IPS-15b (cell line): Measurements from ENCODE around the gene GUCY2D.

ENCODE experiments used
- H3K27me3 ChIP-seq: one replicate; pipeline ENCODE4 v1.6.1; 2013; ENCODE audit warnings: low read length; ENCODE audit not compliant: control insufficient read depth, insufficient read depth
- H3K36me3 ChIP-seq: one replicate; pipeline ENCODE4 v1.6.1; 2013; ENCODE audit warnings: low read length; ENCODE audit not compliant: control insufficient read depth, insufficient read depth
- H3K4me1 ChIP-seq: one replicate; pipeline ENCODE4 v1.6.1; 2013; ENCODE audit warnings: mild to moderate bottlenecking, low read length; ENCODE audit not compliant: control insufficient read depth, insufficient read depth
- H3K4me3 ChIP-seq: one replicate; pipeline ENCODE4 v1.5.1; 2013; ENCODE audit warnings: low read depth, low read length
- H3K9ac ChIP-seq: one replicate; pipeline ENCODE4 v1.6.1; 2013; ENCODE audit warnings: low read depth, mild to moderate bottlenecking, low read length
- H3K9me3 ChIP-seq: one replicate; pipeline ENCODE4 v1.6.1; 2013; ENCODE audit warnings: mild to moderate bottlenecking, low read length; ENCODE audit not compliant: control insufficient read depth, insufficient read depth

Gene GUCY2D

GRCh38 chr17:7995724-7996123 is 6.7 kb upstream of the GUCY2D start:
- Histone ChIP-seq H3K9ac (no peak overlapping the region), H3K27me3 (peaks cover 5% of the 10 kb centered on the region), H3K9me3 (no peaks in the 10 kb centered on the region), H3K4me3 (no peak overlapping the region), H3K4me1 (no peaks in the 10 kb centered on the region), H3K36me3 (no peaks in the 10 kb centered on the region)

GRCh38 chr17:7997186-7997585 is 5.2 kb upstream of the GUCY2D start:
- Histone ChIP-seq H3K9ac (no peak overlapping the region), H3K9me3 (no peaks in the 10 kb centered on the region), H3K36me3 (no peaks in the 10 kb centered on the region), H3K4me3 (no peak overlapping the region), H3K27me3 (peaks cover 5% of the 10 kb centered on the region), H3K4me1 (no peaks in the 10 kb centered on the region)

GRCh38 chr17:8002721-8003593 is 542 bp downstream of the GUCY2D start:
- no peaks in the 10 kb centered on the region for H3K9me3 ChIP-seq
- H3K27me3 ChIP-seq: peaks cover 29% of the 10 kb centered on the region
- H3K36me3 ChIP-seq: no peaks in the 10 kb centered on the region
- peaks cover under 1% of the 10 kb centered on the region for H3K4me1 ChIP-seq
- H3K4me3 ChIP-seq: peak overlapping the region; percentile 18
- H3K9ac ChIP-seq: no peak overlapping the region

GRCh38 chr17:8003594-8004181 is 1.3 kb downstream of the GUCY2D start:
- H3K9me3 ChIP-seq: no peaks in the 10 kb centered on the region
- no peaks in the 10 kb centered on the region for H3K36me3 ChIP-seq
- H3K9ac ChIP-seq: no peak overlapping the region
- peaks cover 29% of the 10 kb centered on the region for H3K27me3 ChIP-seq
- peaks cover 2% of the 10 kb centered on the region for H3K4me1 ChIP-seq
- no peak overlapping the region for H3K4me3 ChIP-seq

- Histone ChIP-seq H3K36me3 (no peaks in the 10 kb centered on the region), H3K9me3 (no peaks in the 10 kb centered on the region), H3K4me1 (peaks cover 2% of the 10 kb centered on the region), H3K4me3 (no peak overlapping the region), H3K27me3 (peaks cover 29% of the 10 kb centered on the region), H3K9ac (no peak overlapping the region)
Observed at GRCh38 chr17:8004899-8005298, 2.5 kb downstream of the GUCY2D start.

GRCh38 chr17:8005357-8005756 is 2.9 kb downstream of the GUCY2D start:
- Histone ChIP-seq H3K27me3 (peaks cover 29% of the 10 kb centered on the region), H3K36me3 (no peaks in the 10 kb centered on the region), H3K9me3 (no peaks in the 10 kb centered on the region), H3K4me1 (peaks cover 2% of the 10 kb centered on the region), H3K9ac (no peak overlapping the region), H3K4me3 (no peak overlapping the region)

GRCh38 chr17:8005967-8006730 is 3.7 kb downstream of the GUCY2D start:
- peaks cover 29% of the 10 kb centered on the region for H3K27me3 ChIP-seq
- H3K36me3 ChIP-seq: no peaks in the 10 kb centered on the region
- peaks cover 2% of the 10 kb centered on the region for H3K4me1 ChIP-seq
- H3K9ac ChIP-seq: no peak overlapping the region
- H3K4me3 ChIP-seq: no peak overlapping the region
- H3K9me3 ChIP-seq: no peaks in the 10 kb centered on the region

- Histone ChIP-seq H3K4me1 (peaks cover 2% of the 10 kb centered on the region), H3K9ac (no peak overlapping the region), H3K9me3 (no peaks in the 10 kb centered on the region), H3K27me3 (peaks cover 27% of the 10 kb centered on the region), H3K36me3 (no peaks in the 10 kb centered on the region), H3K4me3 (no peak overlapping the region)
Observed at GRCh38 chr17:8006836-8007680, 4.6 kb downstream of the GUCY2D start.

- H3K9me3 ChIP-seq: no peaks in the 10 kb centered on the region
- no peak overlapping the region for H3K4me3 ChIP-seq
- peaks cover 27% of the 10 kb centered on the region for H3K27me3 ChIP-seq
- peaks cover 2% of the 10 kb centered on the region for H3K4me1 ChIP-seq
- H3K36me3 ChIP-seq: no peaks in the 10 kb centered on the region
- no peak overlapping the region for H3K9ac ChIP-seq
Observed at GRCh38 chr17:8007836-8008235, 5.4 kb downstream of the GUCY2D start.

GRCh38 chr17:8012045-8012580 is 9.7 kb downstream of the GUCY2D start:
- H3K36me3 ChIP-seq: no peaks in the 10 kb centered on the region
- no peak overlapping the region for H3K9ac ChIP-seq
- peaks cover 5% of the 10 kb centered on the region for H3K4me1 ChIP-seq
- H3K4me3 ChIP-seq: no peak overlapping the region
- peaks cover 30% of the 10 kb centered on the region for H3K27me3 ChIP-seq
- H3K9me3 ChIP-seq: no peaks in the 10 kb centered on the region
